H1 (cell line): ENCODE measurements around the gene SNX25. TPM values are rescaled to one million over a fixed set of nuclear protein-coding genes. Genes with fewer than 3 reads are reported as not detected.

ENCODE experiments used
- BCL11A ChIP-seq, 2 experiments: IDR thresholded peaks; one replicate each; pipeline ENCODE4 v1.6.1; 2011; ENCODE audit warnings: low read depth in 2 of 2, low read length in 2 of 2, mild to moderate bottlenecking in 2 of 2
- CTCF ChIP-seq, 3 experiments: IDR thresholded peaks; 1 replicate in 2 of 3; 2 replicates in 1 of 3; pipeline versions ENCODE4 v1.5.1 to v1.6.1; 2011; ENCODE audit warnings: low read length in 3 of 3, mild to moderate bottlenecking in 3 of 3, inconsistent platforms in 2 of 3, low read depth in 1 of 3, moderate library complexity in 1 of 3; ENCODE audit not compliant: insufficient read depth in 1 of 3; ENCODE audit errors: control extremely low read depth in 1 of 3
- HDAC2 ChIP-seq, 2 experiments: fragments of 300-600 bp in 1 of 2; sonication (generic) in 1 of 2; IDR thresholded peaks; 2 replicates each; pipeline ENCODE4 v1.6.1; 2011 to 2012; ENCODE audit warnings: low read depth in 2 of 2, low read length in 2 of 2, mild to moderate bottlenecking in 2 of 2, moderate library complexity in 2 of 2, borderline replicate concordance in 1 of 2, inconsistent platforms in 1 of 2
- SIRT6 ChIP-seq: IDR thresholded peaks from one replicate; pipeline ENCODE4 v1.7.1; 2012; ENCODE audit warnings: low read length, inconsistent platforms
- SP4 ChIP-seq: IDR thresholded peaks from 2 replicates; pipeline ENCODE4 v1.6.1; 2012; ENCODE audit warnings: low read length, inconsistent platforms
- polyA plus RNA-seq, 7 experiments: library from polyadenylated mRNA; depleted of rRNA in 3 of 7; stranded (reverse) in 5 of 7; unstranded in 2 of 7; fragments of >200 nt in 5 of 7; fragments of 200-250 nt in 2 of 7; gene quantifications; 1 replicate in 5 of 7; 2 replicates in 1 of 7; 4 replicates in 1 of 7; pipeline versions ENCODE4 v1.2.1 to v1.2.3, GENCODE V29; 2011 to 2013; ENCODE audit warnings: missing spikeins in 2 of 7, mixed read lengths in 2 of 7
- total RNA-seq: library from RNA; stranded (reverse); fragmentation: NEBNext Ultra II Directional; extraction: Animal tissue kit (Norgen Biotek cat#: 25700); gene quantifications from 2 replicates; pipeline ENCODE4 v1.2.1, GENCODE V29; 2021

Gene SNX25
- total and polyA plus RNA-seq, 2 of the 8 experiments (the other 6 are each of a cell fraction or from before 2014, with no cell fraction given): 5.4 to 19.9 TPM

GRCh38 chr4:185357733-185358440 lies 148.5 kb downstream of the SNX25 start (continued):
- TF ChIP-seq SIRT6 (no peak), CTCF (IDR thresholded peaks at IDR 0.05; ENCODE audit: control extremely low read depth in 1 of 3, insufficient read depth in 1 of 3, low read depth in 1 of 3, low read length in 3 of 3) (no peak), SP4 (no peak), HDAC2 (IDR thresholded peaks at IDR 0.05; ENCODE audit: borderline replicate concordance in 1 of 2, low read depth in 2 of 2, low read length in 2 of 2) (no peak), BCL11A (IDR thresholded peaks at IDR 0.05; ENCODE audit: low read depth in 2 of 2, low read length in 2 of 2) (no peak)
